ENCODE results near the gene SRSF2.
"Not testable (repeated sequence)": the region's sequence is repeated elsewhere in the genome, so short reads cannot be mapped to it uniquely, and the experiment has no call there.

SRSF2 gene

DNA sequence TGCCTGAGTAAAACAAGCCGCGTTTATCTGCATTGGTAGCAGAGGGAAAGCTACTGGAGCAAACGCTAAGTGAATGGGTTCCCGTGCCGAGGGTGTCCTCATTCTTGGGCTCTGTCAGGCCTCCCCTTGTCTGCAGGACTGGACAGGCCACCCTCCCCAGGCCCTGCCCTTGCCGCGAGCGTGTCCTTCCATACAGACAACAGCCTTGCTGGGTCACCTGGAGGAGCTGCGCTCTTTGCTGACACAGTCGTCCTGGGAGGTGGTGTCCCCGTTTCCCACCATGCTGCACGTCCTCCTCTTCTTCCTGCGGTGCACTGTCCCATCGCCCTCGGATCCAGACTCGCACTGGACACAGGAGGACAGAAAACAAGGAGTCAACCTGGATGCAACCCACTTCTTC lies 18.6 kb downstream of the SRSF2 start:
- DNase-seq = no peak

DNA sequence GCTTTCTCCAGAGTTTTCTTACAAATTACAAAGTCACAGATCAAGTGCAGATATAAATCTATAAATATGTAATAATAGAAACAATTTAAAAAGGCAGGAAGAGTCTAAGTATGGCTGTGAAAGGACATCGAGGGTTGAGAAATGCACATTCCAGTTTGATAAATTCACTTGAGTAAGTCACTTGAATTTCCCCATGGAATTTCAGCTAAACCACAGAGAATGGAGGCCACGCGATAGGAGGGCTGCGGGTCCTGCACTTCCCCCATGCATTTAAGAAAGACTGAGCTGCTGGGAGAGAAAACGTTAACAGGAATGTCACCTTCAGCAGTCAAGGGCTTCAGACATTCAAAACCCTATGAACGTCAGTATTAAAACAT lies 20.3 kb downstream of the SRSF2 start:
- DNase-seq = no peak

DNA sequence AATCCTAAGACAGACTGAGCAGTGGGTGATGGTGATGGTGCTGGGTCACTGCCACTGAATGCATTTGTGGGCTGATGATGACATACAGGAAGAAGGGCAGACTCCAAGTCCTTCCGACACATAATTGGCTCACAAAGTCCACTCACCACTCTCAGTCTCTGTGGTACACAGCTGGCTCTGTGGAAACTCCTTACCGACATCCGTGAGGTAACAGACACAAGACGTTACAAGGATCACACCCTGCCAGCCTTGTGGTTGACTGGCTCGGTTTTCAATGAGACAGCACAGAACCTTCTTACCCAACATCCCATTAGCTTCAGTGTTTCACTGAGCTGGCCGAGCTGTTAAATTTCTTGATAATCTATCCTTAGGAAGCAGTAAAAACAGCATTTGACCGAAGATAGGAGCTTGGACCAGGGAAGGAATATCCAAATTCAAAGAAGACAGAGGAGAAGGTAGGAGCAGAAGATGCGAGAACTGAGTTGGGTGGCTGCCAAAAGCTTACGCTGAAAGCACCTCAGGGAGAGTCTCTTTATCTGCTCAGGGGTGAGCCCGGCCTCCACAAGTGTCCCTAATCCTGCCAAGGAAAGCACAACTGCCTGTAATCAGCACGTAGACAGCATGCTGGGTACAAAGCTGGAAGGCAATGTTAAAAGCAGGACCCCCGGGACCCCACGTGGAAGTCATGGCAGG lies 20.8 kb downstream of the SRSF2 start:
- DNase-seq = peak; percentile 70

DNA sequence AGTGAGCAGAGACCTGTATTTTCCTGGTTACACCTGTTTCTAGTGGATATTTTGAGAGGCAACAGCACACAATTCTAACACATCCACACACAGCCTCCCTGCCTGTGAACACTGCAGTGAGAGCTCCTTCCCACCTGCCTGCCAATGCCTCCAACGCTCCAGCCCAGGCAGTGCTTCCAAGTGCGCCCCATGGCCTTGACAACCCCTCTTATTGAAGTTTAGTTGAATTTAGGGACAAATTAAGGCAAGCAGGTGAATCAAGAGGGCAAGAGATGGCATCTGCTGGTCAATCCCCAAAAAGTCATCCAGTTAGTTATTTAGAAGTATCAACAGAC lies 21.7 kb downstream of the SRSF2 start:
- DNase-seq = no peak

DNA sequence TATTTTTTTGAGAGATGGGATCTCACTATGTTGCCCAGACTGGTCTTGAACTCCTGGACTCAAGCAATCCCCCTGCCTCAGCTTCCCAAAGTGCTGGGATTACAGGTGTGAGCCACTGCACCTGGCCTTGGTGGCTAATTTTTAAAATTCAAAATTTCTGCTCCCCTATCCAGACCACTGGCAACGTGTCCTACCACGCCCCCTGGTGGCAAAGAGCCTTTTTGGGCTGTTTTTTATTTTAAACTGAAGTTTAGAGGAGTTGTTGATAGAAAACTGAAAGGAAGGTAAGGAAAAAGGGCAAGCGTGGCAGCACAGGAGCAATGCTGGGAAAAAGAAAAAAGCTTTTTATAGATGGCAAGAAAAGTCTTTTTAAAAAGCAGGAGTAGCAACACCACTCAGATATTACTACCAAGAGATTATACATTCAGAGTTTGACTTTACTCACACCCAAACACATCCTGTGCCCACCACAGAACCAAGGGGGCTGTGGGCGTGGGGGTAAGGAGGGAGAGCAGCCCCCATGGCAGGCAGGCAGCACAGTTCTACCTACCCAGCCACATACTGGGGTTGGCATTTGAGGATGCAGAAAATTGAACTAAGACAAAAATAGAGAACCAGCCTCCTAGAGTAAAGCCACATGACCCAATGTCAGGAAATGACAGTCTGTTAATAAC lies 22.2 kb downstream of the SRSF2 start:
- peak; percentile 80 for DNase-seq

DNA sequence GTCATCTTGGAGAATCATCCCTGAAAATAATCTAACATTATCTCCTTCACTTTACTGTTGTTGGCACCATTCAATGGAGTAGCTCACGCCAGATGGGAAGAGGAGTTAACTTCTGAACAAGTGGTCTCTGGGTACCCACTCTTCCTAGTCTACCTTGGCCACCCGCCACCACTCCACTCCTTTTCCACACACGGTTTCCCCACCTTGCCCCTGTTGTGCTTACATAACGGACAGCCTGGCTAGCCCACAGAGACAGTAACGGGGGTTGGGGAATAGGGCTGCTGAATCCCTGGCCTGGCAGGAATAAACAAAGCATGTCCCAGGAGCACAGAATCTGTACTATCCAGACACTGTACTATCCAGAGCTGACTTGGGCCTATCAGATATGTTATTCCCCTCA lies 22.8 kb downstream of the SRSF2 start:
- no peak for DNase-seq

DNA sequence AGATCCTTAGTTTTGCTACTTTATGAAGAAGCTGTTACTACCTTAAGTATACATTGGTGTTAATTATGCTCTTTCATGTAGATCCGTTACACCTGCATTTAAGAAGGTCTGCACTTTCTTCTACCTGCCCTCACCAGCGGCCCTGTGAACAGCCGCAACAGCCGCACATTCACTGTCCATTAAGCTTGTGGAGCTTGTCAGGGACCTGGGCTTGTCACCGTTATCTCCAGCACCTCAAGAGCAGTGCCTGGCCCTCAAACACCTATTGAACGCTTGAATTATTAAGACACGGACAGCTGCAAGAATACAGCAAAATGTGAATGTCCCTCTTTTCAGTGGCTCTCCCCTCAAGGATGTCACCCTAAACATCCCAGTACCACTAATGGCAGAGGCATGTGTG lies 23.4 kb downstream of the SRSF2 start:
- no peak for DNase-seq

DNA sequence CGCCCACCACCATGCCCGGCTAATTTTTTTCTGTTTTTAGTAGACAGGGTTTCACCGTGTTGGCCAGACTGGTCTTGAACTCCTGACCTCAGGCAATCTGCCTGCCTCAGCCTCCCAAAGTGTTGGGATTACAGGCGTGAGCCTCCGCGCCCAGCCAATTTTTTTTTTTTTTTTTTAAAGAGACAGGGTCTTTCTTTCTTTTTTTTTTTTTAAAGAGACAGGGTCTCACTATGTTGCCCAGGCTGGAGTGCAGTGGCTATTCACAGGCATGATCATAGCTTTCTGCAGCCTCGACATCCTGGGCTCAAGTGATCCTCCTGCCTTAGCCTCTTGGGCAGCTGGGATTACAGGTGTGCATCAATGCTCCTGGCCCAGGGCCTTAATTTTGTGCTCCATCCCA lies 24.8 kb downstream of the SRSF2 start:
- DNase-seq = not testable (repeated sequence)

DNA sequence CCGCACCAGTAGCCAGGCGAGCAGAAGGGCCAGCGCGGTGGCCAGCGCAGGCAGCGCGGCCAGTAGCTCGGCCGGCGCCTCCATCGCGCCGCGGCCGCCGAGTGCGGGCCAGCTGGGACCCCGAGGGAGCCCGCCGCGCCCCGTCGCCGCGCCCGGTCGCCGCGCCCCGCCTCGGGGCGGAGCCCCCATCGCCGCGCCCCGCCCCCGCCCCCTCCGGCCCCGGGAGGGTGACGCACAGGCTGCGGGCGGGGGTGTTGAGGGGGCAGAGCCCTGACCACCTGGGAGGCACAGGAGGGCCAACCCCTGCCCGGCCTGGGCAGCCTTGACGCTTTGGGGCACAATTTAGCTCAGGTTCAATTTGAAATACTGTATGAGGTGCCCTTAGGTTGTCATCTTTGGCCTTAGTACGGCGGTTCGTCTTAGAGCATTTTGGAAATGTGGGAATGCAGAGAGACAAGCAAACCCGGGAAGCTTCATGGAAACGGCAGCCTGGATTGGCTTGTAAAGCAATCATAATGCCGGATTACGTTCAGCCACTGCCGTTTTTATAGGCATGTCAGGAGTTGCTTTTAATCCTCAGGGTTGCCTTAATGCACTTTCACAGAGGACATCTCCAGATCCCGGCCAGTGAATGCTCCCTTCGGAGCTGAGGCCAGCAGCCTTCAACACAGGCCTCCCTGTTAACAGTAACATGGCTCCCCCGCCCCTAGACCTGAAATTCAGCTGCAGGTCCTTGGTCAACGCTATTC lies 26.1 kb downstream of the SRSF2 start, which contains the start of gene MXRA7:
TSS of gene MXRA7 (minus strand) at position 103 of the 749 bp plus-strand sequence. CDS start at position 84, 19 bp downstream.
- DNase-seq = peak; percentile 65

DNA sequence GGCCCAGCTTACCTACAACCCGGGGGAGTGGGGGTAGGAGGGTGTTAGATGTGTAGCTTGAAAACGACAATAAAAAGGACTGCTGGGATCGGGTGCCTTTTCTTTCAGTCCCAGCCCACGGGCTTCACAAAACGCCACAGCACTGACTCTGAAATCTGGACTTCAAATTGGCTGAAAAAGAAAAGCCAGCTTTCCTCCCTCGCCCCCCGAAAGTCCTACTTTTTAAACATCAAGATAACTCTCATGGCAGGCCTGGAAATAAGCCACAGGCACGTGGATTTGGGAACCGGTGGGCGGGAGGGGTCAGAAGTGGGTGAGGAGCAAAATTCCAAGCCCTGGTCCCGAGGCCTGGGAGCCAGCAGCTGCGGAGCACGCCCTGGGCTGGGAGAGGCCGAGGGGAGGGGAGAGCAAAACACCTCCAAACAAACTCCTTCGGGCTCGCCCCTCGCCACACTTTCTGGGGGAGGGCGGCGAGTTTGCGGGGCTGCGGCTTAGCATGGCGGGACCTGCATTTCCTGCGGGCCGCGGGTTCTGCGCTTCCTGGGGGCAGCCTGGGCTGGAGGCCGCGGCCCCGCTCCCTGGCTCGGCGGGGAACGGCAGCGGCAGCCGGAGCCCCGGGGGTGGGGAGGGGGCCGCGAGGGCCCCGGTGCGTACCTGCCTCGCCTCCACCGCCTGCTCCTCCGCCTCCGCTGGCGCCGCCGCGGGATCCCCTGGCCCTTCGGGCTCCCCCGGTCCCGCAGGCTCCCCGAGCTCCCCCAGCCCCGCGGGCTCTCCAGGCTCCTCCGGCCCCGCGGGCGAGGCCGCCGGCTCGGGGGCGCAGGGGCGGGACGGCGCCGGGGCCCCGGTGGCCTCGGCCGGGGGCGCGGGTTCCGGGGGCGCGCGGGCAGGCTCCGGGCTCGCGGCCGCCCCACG lies 26.9 kb downstream of the SRSF2 start:
- not testable (repeated sequence) for DNase-seq

DNA sequence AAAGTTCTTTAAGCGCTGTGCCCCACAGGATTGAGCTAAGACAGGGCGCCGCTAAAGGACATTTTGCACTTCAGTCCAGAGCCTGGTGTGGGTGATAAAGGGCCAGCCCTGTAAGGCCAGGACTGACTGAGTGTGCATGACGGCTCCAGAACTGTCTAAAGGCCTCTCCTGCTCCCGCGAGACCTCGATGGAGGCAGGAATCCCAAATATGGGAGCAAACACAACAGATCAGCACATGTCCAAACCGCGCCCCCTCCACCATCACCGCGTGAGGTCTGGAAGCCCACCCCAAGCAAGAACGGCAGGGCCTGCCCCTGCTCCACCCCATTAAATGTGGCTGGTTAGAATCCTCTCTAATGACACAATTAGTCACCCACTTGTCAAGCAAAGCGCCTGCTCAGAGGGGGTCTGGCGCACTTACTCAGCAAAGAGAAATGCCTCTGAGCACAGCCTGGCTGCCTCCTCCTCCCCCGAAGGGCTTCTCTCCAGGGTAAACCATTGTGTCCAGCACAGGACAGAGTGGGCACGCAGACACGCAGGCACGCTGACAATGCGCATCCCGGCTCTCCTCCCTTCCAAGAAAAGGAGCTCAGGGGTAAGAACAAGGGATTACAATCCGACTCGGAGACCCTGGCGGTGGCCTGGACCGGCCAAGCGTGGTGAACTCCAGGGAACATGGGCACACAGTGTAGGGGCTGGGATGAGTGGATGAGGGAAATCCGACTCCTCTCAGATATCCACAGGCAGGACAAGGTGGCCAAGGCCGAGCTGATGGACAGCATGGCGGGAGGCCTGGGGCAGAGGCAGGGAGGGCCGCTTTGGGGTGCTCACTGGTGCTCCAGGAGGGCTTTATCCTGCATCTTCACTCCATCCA lies 27.8 kb downstream of the SRSF2 start:
- DNase-seq = no peak

DNA sequence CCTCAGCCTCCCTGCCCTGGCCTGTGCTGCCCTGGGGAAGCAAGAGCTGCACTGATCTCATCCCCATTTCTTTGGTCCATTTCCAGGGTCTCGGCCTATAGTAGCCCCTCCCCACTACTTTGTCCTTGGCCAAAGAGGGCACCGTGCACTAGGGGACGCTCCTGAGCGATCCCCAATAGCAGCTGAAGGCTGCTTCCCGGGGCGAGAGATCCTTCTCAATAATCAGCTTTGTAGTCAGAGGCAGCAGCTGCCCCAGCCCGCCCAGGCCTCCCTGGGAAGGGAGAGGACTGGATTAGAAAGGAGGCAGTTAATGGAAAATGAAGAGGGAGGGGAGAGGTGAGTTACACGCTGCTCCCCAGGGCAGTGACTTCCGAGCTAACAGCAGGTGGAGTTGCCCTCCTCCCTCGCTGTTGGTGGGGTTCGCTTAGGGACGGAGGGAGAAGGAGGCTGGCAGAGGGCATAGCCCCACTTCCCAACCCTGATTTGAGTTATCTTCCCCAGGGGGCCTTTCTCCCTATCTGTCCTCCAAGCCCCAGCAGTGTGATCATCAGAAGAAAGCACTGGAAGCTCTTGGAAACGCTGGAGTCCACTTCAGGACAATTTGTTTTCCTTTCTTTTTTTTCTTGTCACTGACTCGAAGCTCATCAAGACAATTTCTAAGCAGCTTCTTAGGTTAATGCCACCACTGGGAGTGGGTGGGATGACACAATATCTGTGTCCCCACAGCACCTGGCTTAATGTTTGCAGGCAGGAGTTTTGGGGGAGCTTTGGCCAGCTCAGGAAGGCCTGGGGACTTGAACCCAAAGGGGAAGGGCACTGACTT lies 28.9 kb downstream of the SRSF2 start:
- DNase-seq = no peak

DNA sequence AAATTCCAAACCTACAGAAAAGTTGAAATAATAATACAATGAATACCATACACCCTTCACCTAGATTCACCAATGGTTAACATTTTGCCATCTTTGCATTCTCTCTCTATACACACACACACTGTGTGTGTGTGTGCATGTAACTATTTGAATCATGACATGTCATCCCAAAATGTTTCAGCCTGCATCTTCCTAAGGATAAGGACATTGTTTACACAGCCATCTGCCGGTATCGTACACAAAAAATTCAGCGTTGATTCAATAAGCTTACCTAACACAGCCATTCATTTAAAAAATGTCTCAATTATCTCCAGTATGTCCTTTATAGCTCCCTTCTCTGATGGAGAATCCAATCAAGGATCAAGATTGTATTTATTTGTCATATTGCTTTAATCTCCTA lies 30.3 kb downstream of the SRSF2 start:
- no peak for DNase-seq

DNA sequence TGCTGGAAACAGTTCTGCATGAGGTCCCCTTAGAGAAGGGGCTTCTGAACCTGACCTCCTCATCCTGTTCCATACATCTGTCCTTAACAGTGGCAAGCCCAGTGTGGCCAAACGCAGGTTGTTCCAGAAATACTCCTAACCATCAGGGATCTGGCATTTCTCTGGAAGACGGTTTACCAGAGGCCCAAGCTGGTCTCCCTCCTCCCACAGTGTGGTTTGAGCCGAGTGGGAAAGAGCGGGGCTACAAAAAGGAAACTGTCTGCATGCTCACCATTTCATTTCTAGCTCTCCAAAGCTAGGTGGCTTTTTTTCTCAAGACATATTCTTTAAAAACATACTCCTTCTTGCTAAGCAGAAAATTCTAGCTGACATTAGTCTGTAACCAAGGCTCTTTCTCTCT lies 32.3 kb downstream of the SRSF2 start:
- no peak for DNase-seq

DNA sequence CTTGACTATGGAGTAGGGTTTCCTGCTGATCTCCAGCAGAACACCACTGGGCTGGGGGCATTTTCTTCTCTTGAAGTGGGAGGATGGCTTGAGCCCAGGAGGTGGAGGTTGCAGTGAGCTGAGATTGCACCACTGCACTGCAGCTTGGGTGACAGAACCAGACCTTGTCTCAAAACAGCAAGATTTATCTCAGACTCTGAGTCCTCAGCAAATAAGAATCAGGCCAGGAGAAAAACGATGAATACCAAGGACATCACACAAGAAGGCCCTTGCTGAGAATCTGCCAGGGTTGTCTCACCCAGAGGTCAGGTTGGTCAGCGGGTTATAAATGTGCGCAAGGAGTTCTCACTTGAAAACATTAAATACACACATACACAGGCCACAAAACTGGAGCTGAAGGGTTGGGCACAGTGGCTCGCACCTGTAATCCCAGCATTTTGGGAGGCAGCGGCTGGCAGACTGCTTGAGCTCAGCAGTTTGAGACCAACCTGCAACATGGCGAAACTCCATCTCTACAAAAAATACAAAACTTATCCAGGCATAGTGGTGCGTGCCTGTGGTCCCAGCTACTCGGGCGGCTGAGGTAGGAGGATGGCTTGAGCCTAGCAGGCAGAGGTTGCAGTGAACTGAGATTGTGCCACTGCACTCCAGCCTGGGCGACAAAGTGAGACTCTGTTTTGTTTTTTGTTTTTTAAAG lies 34.0 kb downstream of the SRSF2 start:
- DNase-seq = no peak

DNA sequence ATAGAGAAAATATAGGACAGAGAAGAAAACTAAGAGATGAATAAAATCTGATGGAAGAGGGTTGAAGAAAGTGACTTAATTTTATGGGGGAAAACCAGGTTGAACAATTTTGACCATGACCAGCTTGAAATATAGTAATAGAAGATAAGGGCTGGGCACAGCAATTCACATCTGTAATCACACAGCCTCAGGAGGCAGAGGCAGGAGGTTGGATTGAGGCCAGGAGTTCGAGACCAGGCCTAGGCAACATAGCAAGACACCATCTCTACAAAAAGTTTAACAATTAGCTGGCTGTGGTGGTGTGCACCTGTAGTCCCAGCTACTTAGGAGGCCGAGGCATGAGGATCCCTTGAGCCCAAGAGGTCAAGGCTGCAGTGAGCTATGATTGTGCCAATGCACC lies 35.1 kb downstream of the SRSF2 start:
- DNase-seq = no peak

DNA sequence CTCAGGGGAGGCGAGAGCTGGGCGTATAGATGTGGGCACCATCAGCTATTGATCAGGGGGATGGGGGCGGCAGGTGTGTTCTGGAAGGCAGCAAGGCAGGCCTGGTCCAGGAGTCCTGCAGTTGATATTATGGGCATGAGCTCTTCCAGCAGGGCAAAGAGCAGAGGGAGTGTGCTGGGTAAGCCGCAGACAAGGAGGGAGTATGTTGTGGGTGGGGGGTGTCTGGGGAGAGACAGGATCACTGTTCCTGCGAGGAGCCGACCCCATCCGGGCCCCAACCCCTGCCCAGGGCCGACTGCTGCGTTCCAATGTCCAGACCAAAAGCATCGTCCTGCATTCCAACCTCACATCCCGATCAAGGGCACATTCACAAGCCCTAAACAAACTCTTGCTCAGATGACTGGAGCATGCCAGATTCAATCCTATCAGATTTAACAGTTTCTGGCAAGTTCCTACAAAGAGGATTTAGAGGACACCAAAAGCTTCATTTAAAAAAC lies 35.6 kb downstream of the SRSF2 start:
- DNase-seq = no peak

DNA sequence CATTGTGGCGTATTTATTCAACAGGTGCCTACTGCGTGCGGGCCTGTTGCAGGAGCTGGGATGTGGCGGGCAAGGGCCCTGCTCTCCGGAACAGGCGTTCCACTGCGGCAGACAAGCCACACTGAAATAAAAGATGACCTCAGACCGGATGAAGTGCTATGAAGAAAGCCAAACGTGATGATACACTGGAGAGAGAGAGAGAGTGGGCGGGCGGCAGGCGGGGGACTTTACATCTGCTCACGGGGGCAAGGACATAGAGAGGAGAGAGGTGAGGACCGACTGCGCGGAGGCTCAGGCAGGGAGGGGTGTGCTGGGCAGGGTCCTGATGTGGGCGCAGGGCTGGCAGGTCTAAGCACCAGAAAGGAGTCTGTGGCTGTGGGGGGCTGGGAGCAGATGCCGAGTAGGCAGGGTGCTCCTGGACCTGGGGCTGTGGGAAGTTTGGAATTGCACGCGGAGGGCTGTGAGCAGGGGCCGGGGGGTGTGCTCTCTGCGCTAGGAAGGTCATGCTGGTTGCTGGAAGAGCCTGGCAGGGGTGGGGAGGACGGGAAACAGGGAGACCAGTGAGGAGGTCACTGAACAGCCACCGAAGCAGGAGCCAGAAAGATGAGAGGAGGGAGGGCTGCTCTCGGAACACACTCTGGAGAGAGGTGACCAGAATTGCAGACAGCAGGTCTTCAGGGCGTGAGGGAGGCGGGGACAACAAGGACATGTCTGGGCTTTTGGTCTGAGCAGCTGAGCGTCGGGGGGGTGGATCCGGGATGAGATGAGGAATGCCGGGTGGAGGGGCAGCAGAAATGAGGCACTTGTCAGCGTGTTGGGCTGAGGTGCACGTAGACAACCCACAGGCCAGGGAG lies 36.3 kb downstream of the SRSF2 start:
- DNase-seq = no peak

DNA sequence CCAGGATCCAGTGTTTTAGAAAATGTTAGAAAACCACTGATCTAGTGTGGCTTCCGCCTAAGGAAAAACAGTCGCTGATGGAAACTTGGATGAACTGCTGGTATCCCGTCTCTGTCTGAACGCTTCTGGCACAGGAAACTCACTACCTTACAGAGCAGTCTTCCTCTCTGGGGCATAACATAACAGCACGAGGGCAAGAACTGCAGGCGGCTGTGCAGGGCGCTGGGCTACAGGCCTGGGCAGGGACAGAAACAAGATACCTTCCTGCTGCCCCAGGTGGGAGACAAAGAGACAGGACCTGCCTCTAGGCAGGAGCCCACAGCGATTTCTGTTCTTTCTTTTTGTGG lies 36.9 kb downstream of the SRSF2 start:
- DNase-seq = no peak

Data from activated CD8-positive, alpha-beta memory T cell treated with anti-CD3 and anti-CD28 coated beads, Interleukin-2, amount 50 U/mL, for 4 hours (primary cell).